ENCODE data around the gene FOXF1. TPM values are rescaled to one million over a fixed set of nuclear protein-coding genes. Genes with fewer than 3 reads are reported as not detected.

The FOXF1 gene
- polyA plus RNA-seq, 1 donor (not counting 4 experiments of a cell fraction or from before 2014, with no cell fraction given): not detected

GRCh38 chr16:86467490-86467889 is 42.8 kb upstream of the FOXF1 start:
- H3K27ac ChIP-seq (ENCODE audit: control insufficient read depth, insufficient read depth, low read length): no peak overlapping the region

GRCh38 chr16:86470964-86471363 is 39.4 kb upstream of the FOXF1 start:
- Histone ChIP-seq H3K9me1 (ENCODE audit: control insufficient read depth, extremely low read depth, insufficient read depth, low read length) (no peaks in the 10 kb centered on the region), H3K4me3 (ENCODE audit: control insufficient read depth in 2 of 3, extremely low read depth in 1 of 3, insufficient read depth in 2 of 3, low read depth in 1 of 3, low read length in 3 of 3) (no peak overlapping the region), H3K9ac (ENCODE audit: control insufficient read depth, extremely low read depth, insufficient read depth, low read length) (no peak overlapping the region), H3K9me3 (ENCODE audit: control insufficient read depth, low read depth, low read length) (peaks cover 3% of the 10 kb centered on the region), H3K27ac (ENCODE audit: control insufficient read depth, insufficient read depth, low read length) (no peak overlapping the region), H3K4me1 (ENCODE audit: control insufficient read depth, extremely low read depth, insufficient read depth, low read length) (no peaks in the 10 kb centered on the region), H3K79me2 (ENCODE audit: control insufficient read depth, insufficient read depth, low read length) (no peaks in the 10 kb centered on the region), H3K27me3 (ENCODE audit: control insufficient read depth, extremely low read depth, insufficient read depth, low read length) (peaks cover 3% of the 10 kb centered on the region), H2AFZ (ENCODE audit: control insufficient read depth, low read length) (no peak overlapping the region), H3K4me2 (ENCODE audit: control insufficient read depth, extremely low read depth, insufficient read depth, low read depth, low read length) (no peak overlapping the region), H3K36me3 (ENCODE audit: control insufficient read depth in 2 of 2, extremely low read depth in 1 of 2, insufficient read depth in 2 of 2, low read length in 2 of 2) (no peaks in the 10 kb centered on the region), H4K20me1 (ENCODE audit: control insufficient read depth, extremely low read depth, insufficient read depth, low read length) (no peaks in the 10 kb centered on the region)
- TF ChIP-seq CTCF (optimal IDR thresholded peaks at IDR 0.05 in 1 of 3, IDR thresholded peaks at IDR 0.05 in 1 of 3, conservative IDR thresholded peaks at IDR 0.05 in 1 of 3; ENCODE audit: extremely low read depth in 1 of 3, insufficient read depth in 2 of 3, low read length in 3 of 3): no peak
- no peak for TF ChIP-seq EZH2 (IDR thresholded peaks at IDR 0.05; ENCODE audit: low read length)
- dilution Hi-C loops (cut with MboI; ENCODE audit: extremely low pct_ligation_motif_present, low sequenced_read_pairs): no loop called here
- FAIRE-seq (no peak), DNase-seq (ENCODE audit: low read depth, low spot score) (no peak)

More at GRCh38 chr16:86467490-86467889, 42.8 kb upstream of the FOXF1 start:
- no peaks in the 10 kb centered on the region for H4K20me1 ChIP-seq (ENCODE audit: control insufficient read depth, extremely low read depth, insufficient read depth, low read length)
- peaks cover 7% of the 10 kb centered on the region for H3K9me3 ChIP-seq (ENCODE audit: control insufficient read depth, low read depth, low read length)
- no peak for TF ChIP-seq CTCF (optimal IDR thresholded peaks at IDR 0.05 in 1 of 3, IDR thresholded peaks at IDR 0.05 in 1 of 3, conservative IDR thresholded peaks at IDR 0.05 in 1 of 3; ENCODE audit: extremely low read depth in 1 of 3, insufficient read depth in 2 of 3, low read length in 3 of 3)
- TF ChIP-seq EZH2 (IDR thresholded peaks at IDR 0.05; ENCODE audit: low read length): no peak
- H3K4me1 ChIP-seq (ENCODE audit: control insufficient read depth, extremely low read depth, insufficient read depth, low read length): no peaks in the 10 kb centered on the region
- H3K9ac ChIP-seq (ENCODE audit: control insufficient read depth, extremely low read depth, insufficient read depth, low read length): no peak overlapping the region
- no peak for FAIRE-seq
- H2AFZ ChIP-seq (ENCODE audit: control insufficient read depth, low read length): no peak overlapping the region
- H3K79me2 ChIP-seq (ENCODE audit: control insufficient read depth, insufficient read depth, low read length): no peaks in the 10 kb centered on the region
- no peak for DNase-seq (ENCODE audit: low read depth, low spot score)
- H3K36me3 ChIP-seq (ENCODE audit: control insufficient read depth in 2 of 2, extremely low read depth in 1 of 2, insufficient read depth in 2 of 2, low read length in 2 of 2): no peaks in the 10 kb centered on the region
- no peaks in the 10 kb centered on the region for H3K27me3 ChIP-seq (ENCODE audit: control insufficient read depth, extremely low read depth, insufficient read depth, low read length)
- no peak overlapping the region for H3K4me2 ChIP-seq (ENCODE audit: control insufficient read depth, extremely low read depth, insufficient read depth, low read depth, low read length)
- no peak overlapping the region for H3K4me3 ChIP-seq (ENCODE audit: control insufficient read depth in 2 of 3, extremely low read depth in 1 of 3, insufficient read depth in 2 of 3, low read depth in 1 of 3, low read length in 3 of 3)
- H3K9me1 ChIP-seq (ENCODE audit: control insufficient read depth, extremely low read depth, insufficient read depth, low read length): no peaks in the 10 kb centered on the region
- dilution Hi-C loops (cut with MboI; ENCODE audit: extremely low pct_ligation_motif_present, low sequenced_read_pairs): no loop called here

All from keratinocyte (primary cell).